K562 (cell line): ENCODE results near the gene CPA3. TPM values are rescaled to one million over a fixed set of nuclear protein-coding genes. Genes with fewer than 3 reads are reported as not detected.

Experiments used
- ATAC-seq: fragments of 200-7000 bp; cut with Tn5 transposase; 3 replicates; pipeline ENCODE4 v1.9.1; 2020; ENCODE audit warnings: moderate library complexity
- BruUV-seq: library from RNA; stranded (reverse); fragments of 400-500 nt; replicated peaks from 2 replicates; lab custom pipeline; 2021; lab: Mats Ljungman, UMichigan
- CTCF ChIA-PET: fragments of 300-600 bp; formaldehyde crosslinking; extraction: SDS; loops from one replicate; lab custom pipeline; 2021; ENCODE audit warnings: low intra/inter-chr PET ratio; lab: Yijun Ruan, JAX
- POLR2A ChIA-PET: fragments of 300-600, 350-650 bp; sonication (Branson Sonifier 250); formaldehyde crosslinking; extraction: SDS; loops from one replicate; lab custom pipeline; 2021; ENCODE audit warnings: antibody characterized with exemption, inconsistent platforms; lab: Yijun Ruan, JAX
- DNase-seq, 4 experiments: peaks; one replicate each; pipeline versions ENCODE4 v3.0.0 to v3.0.0-alpha.2; 2011 to 2018; ENCODE audit warnings: low spot score in 3 of 4, mixed read lengths in 3 of 4; ENCODE audit errors: extremely low read depth in 1 of 4
- FAIRE-seq: peaks from 2 replicates; lab custom pipeline; 2011; peaks lifted over from hg19 to GRCh38; lab: Jason Lieb, UNC
- H2AFZ ChIP-seq: 2 replicates; pipeline ENCODE4 v1.6.0; 2011; ENCODE audit warnings: low read depth, low read length, control low read depth, inconsistent platforms
- H3K27ac ChIP-seq: fragments of 200-600 bp; 3 replicates; pipeline ENCODE4 v1.8.0; 2011; ENCODE audit warnings: low read depth, mild to moderate bottlenecking, control low read depth, inconsistent platforms, low read length, moderate library complexity, mixed read lengths; ENCODE audit errors: extremely low read depth
- H3K27me3 ChIP-seq, 2 experiments: fragments of 300-600 bp in 1 of 2; 2 replicates in 1 of 2; 3 replicates in 1 of 2; pipeline versions ENCODE4 v1.6.0 to v1.8.0; 2011; ENCODE audit warnings: inconsistent platforms in 2 of 2, low read length in 2 of 2, mild to moderate bottlenecking in 1 of 2, mixed read lengths in 1 of 2, moderate library complexity in 1 of 2; ENCODE audit not compliant: control insufficient read depth in 2 of 2, insufficient read depth in 2 of 2
- H3K36me3 ChIP-seq: fragments of 300-600 bp; 3 replicates; pipeline ENCODE4 v1.8.0; 2011; ENCODE audit warnings: mild to moderate bottlenecking, low read length, inconsistent platforms; ENCODE audit not compliant: control insufficient read depth, insufficient read depth
- H3K4me1 ChIP-seq, 2 experiments: fragments of 200-600 bp in 1 of 2; replicated peaks in 1 of 2; 2 replicates in 1 of 2; 3 replicates in 1 of 2; pipeline versions ENCODE4 v1.5.1 to v1.8.0; 2011; ENCODE audit warnings: inconsistent platforms in 2 of 2, low read length in 2 of 2, mild to moderate bottlenecking in 1 of 2, mixed read lengths in 1 of 2, moderate library complexity in 1 of 2; ENCODE audit not compliant: control insufficient read depth in 2 of 2, insufficient read depth in 2 of 2
- H3K4me2 ChIP-seq: 2 replicates; pipeline ENCODE4 v1.6.1; 2011; ENCODE audit warnings: low read length, control low read depth, inconsistent platforms, mixed read lengths; ENCODE audit not compliant: insufficient read depth
- H3K4me3 ChIP-seq: fragments of 200-600 bp; sonication (generic), shearing (Covaris generic); 2 replicates; pipeline ENCODE4 v1.5.1; 2016; ENCODE audit warnings: control low read depth, inconsistent platforms
- H3K79me2 ChIP-seq: fragments of 200-600 bp; 3 replicates; pipeline ENCODE4 v1.8.0; 2011; ENCODE audit warnings: low read length, inconsistent platforms; ENCODE audit not compliant: control insufficient read depth, insufficient read depth
- H3K9ac ChIP-seq, 2 experiments: 2 replicates each; pipeline versions ENCODE4 v1.6.0 to v1.6.1; 2011; ENCODE audit warnings: low read depth in 2 of 2, low read length in 2 of 2, control low read depth in 1 of 2, inconsistent platforms in 1 of 2, mild to moderate bottlenecking in 1 of 2, mixed read lengths in 1 of 2; ENCODE audit not compliant: insufficient read depth in 1 of 2
- H3K9me1 ChIP-seq: one replicate; pipeline ENCODE4 v1.6.0; 2011; ENCODE audit warnings: inconsistent platforms, mild to moderate bottlenecking, low read length, moderate library complexity; ENCODE audit not compliant: control insufficient read depth, insufficient read depth
- H3K9me3 ChIP-seq: replicated peaks from 2 replicates; pipeline ENCODE4 v1.5.1; 2011; ENCODE audit warnings: low read depth, low read length, inconsistent platforms; ENCODE audit not compliant: control insufficient read depth, insufficient read depth
- H4K20me1 ChIP-seq: replicated peaks from 2 replicates; pipeline ENCODE4 v1.6.1; 2011; ENCODE audit warnings: low read length, inconsistent platforms, mixed read lengths; ENCODE audit not compliant: control insufficient read depth, insufficient read depth
- GABPA ChIP-seq: fragments of 200-800 bp; sonication (Bioruptor generic); conservative IDR thresholded peaks from 2 replicates; pipeline ENCODE4 v1.6.1; 2016; ENCODE audit warnings: low read depth, missing genetic modification characterization, missing compliant biosample characterization
- HDAC3 ChIP-seq: fragments of 450-650 bp; IDR thresholded peaks from 2 replicates; pipeline ENCODE4 v1.6.1; 2018; ENCODE audit warnings: borderline replicate concordance, mild to moderate bottlenecking, moderate library complexity; ENCODE audit not compliant: partially characterized antibody
- NR2C1 ChIP-seq, 2 experiments: fragments of 450-650 bp; IDR thresholded peaks; 2 replicates each; pipeline ENCODE4 v1.6.1; 2017; ENCODE audit warnings: mild to moderate bottlenecking in 2 of 2, antibody characterized with exemption in 1 of 2, inconsistent platforms in 1 of 2, missing compliant biosample characterization in 1 of 2, missing genetic modification characterization in 1 of 2
- NR2C2 ChIP-seq, 2 experiments: fragments of 200-800 bp in 1 of 2; sonication (Bioruptor generic) in 1 of 2; sonication (generic) in 1 of 2; formaldehyde crosslinking in 1 of 2; IDR thresholded peaks; 2 replicates each; pipeline versions ENCODE4 v1.6.1 to v1.8.0; 2016 to 2022; ENCODE audit warnings: mild to moderate bottlenecking in 1 of 2, missing compliant biosample characterization in 1 of 2, missing genetic modification characterization in 1 of 2, missing genetic modification reagents in 1 of 2
- RAD51 ChIP-seq: fragments of 450-650 bp; IDR thresholded peaks from 2 replicates; pipeline ENCODE4 v1.7.1; 2016; ENCODE audit warnings: low read depth, mild to moderate bottlenecking, borderline replicate concordance
- USF2 ChIP-seq: sonication (generic); formaldehyde crosslinking; IDR thresholded peaks from 2 replicates; pipeline ENCODE4 v1.5.0; 2020; ENCODE audit warnings: missing genetic modification reagents
- ZNF165 ChIP-seq: fragments of 250-450 bp; sonication (Bioruptor Pico); IDR thresholded peaks from 2 replicates; pipeline ENCODE4 v1.4.0; 2020; ENCODE audit warnings: borderline replicate concordance
- ZNF277 ChIP-seq: fragments of 250-450 bp; sonication (Bioruptor Pico); IDR thresholded peaks from 2 replicates; pipeline ENCODE4 v1.8.0; 2022; ENCODE audit warnings: inconsistent platforms, mild to moderate bottlenecking, moderate library complexity, borderline replicate concordance
- ZNF431 ChIP-seq: sonication (generic); formaldehyde crosslinking; IDR thresholded peaks from 2 replicates; pipeline ENCODE4 v1.8.0; 2022; ENCODE audit warnings: mild to moderate bottlenecking, missing genetic modification reagents
- ZNF511 ChIP-seq: sonication (generic); formaldehyde crosslinking; IDR thresholded peaks from 2 replicates; pipeline ENCODE4 v1.8.0; 2022; ENCODE audit warnings: mild to moderate bottlenecking, missing genetic modification reagents
- WGBS: fragments of 100-300 bp; shearing (Covaris generic); methylation state at CpG from one replicate; pipeline ENCODE4 v1.1.6; 2016; ENCODE audit warnings: low coverage, mixed read lengths; ENCODE audit not compliant: insufficient coverage; ENCODE audit errors: missing lambda C conversion rate; 5-methylcytosine and 5-hydroxymethylcytosine counted together
- in situ Hi-C: fragments of 300-500 bp; cut with MboI; formaldehyde crosslinking; loops from 4 replicates; pipeline ENCODE4 v1.15.0; 2018; ENCODE audit warnings: inconsistent platforms, mixed read lengths
- intact Hi-C: fragments of 100-400 bp; cut with micrococcal nuclease; formaldehyde crosslinking; loops from 2 replicates; pipeline ENCODE4 v1.14.2; 2022
- polyA plus RNA-seq, 8 experiments: library from polyadenylated mRNA; depleted of rRNA in 4 of 8; stranded (reverse) in 5 of 8; unstranded in 3 of 8; fragments of >200 nt; fragmentation: Nextera tagmentation in 2 of 8; fragmentation: Illumina TruSeq in 1 of 8; extraction: Ambion mirVana in 2 of 8; extraction: Trizol in 1 of 8; gene quantifications; 2 replicates each; pipeline versions ENCODE4 v1.2.1 to v1.2.3, GENCODE V29; 2011 to 2014; ENCODE audit warnings: inconsistent platforms in 1 of 8, missing spikeins in 1 of 8
- total RNA-seq, 7 experiments: library from RNA; depleted of rRNA in 6 of 7; stranded (reverse); fragments of >200 nt in 6 of 7; fragmentation: Illumina TruSeq in 2 of 7; extraction: Trizol in 2 of 7; gene quantifications; 2 replicates each; pipeline versions ENCODE4 v1.2.1 to v1.2.3, GENCODE V29; 2011 to 2021; ENCODE audit warnings: low replicate concordance in 1 of 7

The CPA3 gene
- total and polyA plus RNA-seq, 9 of the 15 experiments (the other 6 are each of a cell fraction or from before 2014, with no cell fraction given) = not detected

GRCh38 chr3:148930752-148931151, 65.7 kb downstream of the CPA3 start:
- no peak overlapping the region for H2AFZ ChIP-seq
- intact Hi-C loops (no loop called here), in situ Hi-C loops (loop anchor here (25.0 kb wide), 1 partner anchor 1543 kb away; no protein-coding TSS in a partner anchor)
- no peaks in the 10 kb centered on the region for H3K79me2 ChIP-seq
- ChIA-PET POLR2A (no interaction called here), CTCF (no interaction called here)
- H3K4me1 ChIP-seq = no peaks in the 10 kb centered on the region
- no peak overlapping the region for H3K4me3 ChIP-seq
- FAIRE-seq = no peak
- DNase-seq = no peak
- no peak overlapping the region for H3K9ac ChIP-seq
- H3K4me2 ChIP-seq = no peak overlapping the region
- H3K27me3 ChIP-seq = no peaks in the 10 kb centered on the region
- H3K9me1 ChIP-seq = no peaks in the 10 kb centered on the region
- no peak for TF ChIP-seq HDAC3
- TF ChIP-seq ZNF165 (CRISPR knock-in tag) = no peak
- no peak for TF ChIP-seq USF2 (CRISPR knock-in tag)
- TF ChIP-seq RAD51 = no peak
- WGBS = 0% methylated on average over 3 of the region's 3 CpGs
- ATAC-seq = no peak
- no peaks in the 10 kb centered on the region for H4K20me1 ChIP-seq
- H3K9me3 ChIP-seq = no peaks in the 10 kb centered on the region
- H3K36me3 ChIP-seq = no peaks in the 10 kb centered on the region
- BruUV-seq = no TSS peak
- no peak overlapping the region for H3K27ac ChIP-seq

- ATAC-seq (no peak), FAIRE-seq (no peak), DNase-seq (no peak)
- H3K27me3 ChIP-seq = no peaks in the 10 kb centered on the region
- H3K27ac ChIP-seq = no peak overlapping the region
- no peaks in the 10 kb centered on the region for H3K36me3 ChIP-seq
- H3K4me1 ChIP-seq = no peaks in the 10 kb centered on the region
- TF ChIP-seq ZNF431 (CRISPR knock-in tag) = no peak
- peak; percentile 42; the same call in 1 of the 2 replicates for TF ChIP-seq GABPA (tag)
- TF ChIP-seq ZNF277 = no peak
- TF ChIP-seq NR2C1 (IDR thresholded peaks at IDR 0.05) = peak; percentile 74
- TF ChIP-seq NR2C1 (tag; IDR thresholded peaks at IDR 0.05) = peak; percentile 57; the same call in 1 of the 2 replicates
- no peak for TF ChIP-seq NR2C2 (CRISPR knock-in tag; IDR thresholded peaks at IDR 0.05)
- TF ChIP-seq NR2C2 (tag; IDR thresholded peaks at IDR 0.05) = peak; percentile 62; the same call in 1 of the 2 replicates
- no peak for TF ChIP-seq ZNF511 (CRISPR knock-in tag)
- H4K20me1 ChIP-seq = no peaks in the 10 kb centered on the region
- POLR2A ChIA-PET = interaction anchor here (0.5 kb wide), 1 partner anchor 13 kb away, joined by 3 read pairs; no protein-coding TSS in a partner anchor
- H3K4me3 ChIP-seq = no peak overlapping the region
- no peaks in the 10 kb centered on the region for H3K9me1 ChIP-seq
- CTCF ChIA-PET = no interaction called here
- no TSS peak for BruUV-seq
- in situ Hi-C loops (loop anchor here (25.0 kb wide), 1 partner anchor 1544 kb away; no protein-coding TSS in a partner anchor), intact Hi-C loops (no loop called here)
- H3K79me2 ChIP-seq = no peaks in the 10 kb centered on the region
- no peak overlapping the region for H2AFZ ChIP-seq
- H3K9me3 ChIP-seq = no peaks in the 10 kb centered on the region
- H3K4me2 ChIP-seq = no peak overlapping the region
- WGBS = 0% methylated on average over 4 of the region's 4 CpGs
- H3K9ac ChIP-seq = no peak overlapping the region
These were observed 66.5 kb downstream of the CPA3 start for GRCh38 chr3:148931574-148931973.
